ENCODE results near the gene ING2.
"Not testable (repeated sequence)": the region's sequence is repeated elsewhere in the genome, so short reads cannot be mapped to it uniquely, and the experiment has no call there.

ING2 gene

DNA sequence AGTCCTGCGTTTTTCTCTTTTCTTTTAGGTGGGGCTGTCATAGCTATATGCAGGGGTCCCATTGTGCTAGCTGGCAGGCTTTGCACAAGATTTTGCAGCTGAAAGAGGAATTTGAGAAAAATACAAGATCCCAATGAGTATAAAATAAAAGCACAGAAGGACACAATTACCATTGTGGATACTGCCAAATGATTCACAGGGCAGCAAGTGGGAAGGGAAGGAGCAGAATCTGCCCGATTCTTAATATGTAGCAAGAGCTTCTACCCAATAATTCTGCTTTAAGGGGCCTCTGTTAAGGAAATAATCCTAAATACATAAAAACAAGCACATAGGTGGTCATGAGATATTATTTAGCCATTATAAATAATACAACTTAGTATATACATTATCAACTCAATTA is 25.9 kb upstream of the ING2 start:
- Histone ChIP-seq H3K36me3 (ENCODE audit: control insufficient read depth in 4 of 4, insufficient read depth in 4 of 4, low read length in 3 of 4) (no peaks in the 10 kb centered on the region), H3K9me3 (ENCODE audit: control extremely low read depth in 1 of 5, control insufficient read depth in 4 of 5, insufficient read depth in 2 of 5, low read depth in 1 of 5, low read length in 4 of 5) (no peaks in the 10 kb centered on the region), H3K4me3 (ENCODE audit: control insufficient read depth in 1 of 7, extremely low read depth in 1 of 7, insufficient read depth in 4 of 7, low read depth in 2 of 7, low read length in 6 of 7) (no peak overlapping the region), H3K27me3 (replicated peaks in 2 of 5; ENCODE audit: control insufficient read depth in 4 of 5, insufficient read depth in 5 of 5, low read length in 4 of 5) (no peaks in the 10 kb centered on the region), H3K4me1 (ENCODE audit: control extremely low read depth in 1 of 4, control insufficient read depth in 4 of 4, insufficient read depth in 4 of 4, low read length in 3 of 4) (no peaks in the 10 kb centered on the region), H3K27ac (ENCODE audit: insufficient read depth in 1 of 2, low read depth in 1 of 2, low read length in 2 of 2, poor library complexity in 1 of 2, severe bottlenecking in 2 of 2) (no peak overlapping the region)
- ChIA-PET POLR2A (no interaction called here), CTCF (interaction anchor here (1.3 to 1.4 kb wide), 2 partner anchors 23 to 33 kb away, joined by 4 read pairs; no protein-coding TSS in a partner anchor)
- no peak for DNase-seq
- 100% methylated on average over 1 of the region's 2 CpGs for WGBS (ENCODE audit: insufficient coverage)

- H3K27ac ChIP-seq (ENCODE audit: insufficient read depth in 1 of 2, low read depth in 1 of 2, low read length in 2 of 2, poor library complexity in 1 of 2, severe bottlenecking in 2 of 2); DNase-seq; H3K36me3 ChIP-seq (ENCODE audit: control insufficient read depth in 4 of 4, insufficient read depth in 4 of 4, low read length in 3 of 4); H3K4me1 ChIP-seq (ENCODE audit: control extremely low read depth in 1 of 4, control insufficient read depth in 4 of 4, insufficient read depth in 4 of 4, low read length in 3 of 4); H3K27me3 ChIP-seq (replicated peaks in 2 of 5; ENCODE audit: control insufficient read depth in 4 of 5, insufficient read depth in 5 of 5, low read length in 4 of 5); H3K9me3 ChIP-seq (ENCODE audit: control extremely low read depth in 1 of 5, control insufficient read depth in 4 of 5, insufficient read depth in 2 of 5, low read depth in 1 of 5, low read length in 4 of 5); H3K4me3 ChIP-seq (ENCODE audit: control insufficient read depth in 1 of 7, extremely low read depth in 1 of 7, insufficient read depth in 4 of 7, low read depth in 2 of 7, low read length in 6 of 7); POLR2A ChIA-PET: not testable (repeated sequence)
- CTCF ChIA-PET, result interaction anchor here (1.5 kb wide), 1 partner anchor 16 kb away, joined by 5 read pairs; no protein-coding TSS in a partner anchor
- WGBS (ENCODE audit: insufficient coverage), result 100% methylated on average over 11 of the region's 33 CpGs
These were observed 22.3 kb upstream of the ING2 start for GRCh38 chr4:183482515-183483095.

- CTCF ChIA-PET, result interaction anchor here (1.0 to 1.5 kb wide), 2 partner anchors 13 to 15 kb away, joined by 5 read pairs; no protein-coding TSS in a partner anchor
- no peaks in the 10 kb centered on the region for H3K9me3 ChIP-seq (ENCODE audit: control extremely low read depth in 1 of 5, control insufficient read depth in 4 of 5, insufficient read depth in 2 of 5, low read depth in 1 of 5, low read length in 4 of 5)
- POLR2A ChIA-PET, result no interaction called here
- H3K36me3 ChIP-seq (ENCODE audit: control insufficient read depth in 4 of 4, insufficient read depth in 4 of 4, low read length in 3 of 4), result no peaks in the 10 kb centered on the region
- no peaks in the 10 kb centered on the region for H3K4me1 ChIP-seq (ENCODE audit: control extremely low read depth in 1 of 4, control insufficient read depth in 4 of 4, insufficient read depth in 4 of 4, low read length in 3 of 4)
- H3K27ac ChIP-seq (ENCODE audit: insufficient read depth in 1 of 2, low read depth in 1 of 2, low read length in 2 of 2, poor library complexity in 1 of 2, severe bottlenecking in 2 of 2), result no peak overlapping the region
- no peaks in the 10 kb centered on the region for H3K27me3 ChIP-seq (replicated peaks in 2 of 5; ENCODE audit: control insufficient read depth in 4 of 5, insufficient read depth in 5 of 5, low read length in 4 of 5)
- DNase-seq, result no peak
- 90% methylated on average over 6 of the region's 7 CpGs for WGBS (ENCODE audit: insufficient coverage)
- no peak overlapping the region for H3K4me3 ChIP-seq (ENCODE audit: control insufficient read depth in 1 of 7, extremely low read depth in 1 of 7, insufficient read depth in 4 of 7, low read depth in 2 of 7, low read length in 6 of 7)
These were observed 20.9 kb upstream of the ING2 start for GRCh38 chr4:183483997-183484396.

- H3K9me3 ChIP-seq (ENCODE audit: control extremely low read depth in 1 of 5, control insufficient read depth in 4 of 5, insufficient read depth in 2 of 5, low read depth in 1 of 5, low read length in 4 of 5), result no peaks in the 10 kb centered on the region
- 100% methylated on average over 7 of the region's 11 CpGs for WGBS (ENCODE audit: insufficient coverage)
- H3K4me3 ChIP-seq (ENCODE audit: control insufficient read depth in 1 of 7, extremely low read depth in 1 of 7, insufficient read depth in 4 of 7, low read depth in 2 of 7, low read length in 6 of 7), result no peak overlapping the region
- H3K27ac ChIP-seq (ENCODE audit: insufficient read depth in 1 of 2, low read depth in 1 of 2, low read length in 2 of 2, poor library complexity in 1 of 2, severe bottlenecking in 2 of 2), result no peak overlapping the region
- H3K4me1 ChIP-seq (ENCODE audit: control extremely low read depth in 1 of 4, control insufficient read depth in 4 of 4, insufficient read depth in 4 of 4, low read length in 3 of 4), result no peaks in the 10 kb centered on the region
- ChIA-PET POLR2A (interaction anchor here (0.5 kb wide), 1 partner anchor 285 kb away, joined by 3 read pairs; no protein-coding TSS in a partner anchor), CTCF (no interaction called here)
- no peak for DNase-seq
- H3K27me3 ChIP-seq (replicated peaks in 2 of 5; ENCODE audit: control insufficient read depth in 4 of 5, insufficient read depth in 5 of 5, low read length in 4 of 5), result no peaks in the 10 kb centered on the region
- H3K36me3 ChIP-seq (ENCODE audit: control insufficient read depth in 4 of 4, insufficient read depth in 4 of 4, low read length in 3 of 4), result no peaks in the 10 kb centered on the region
These were observed 19.3 kb upstream of the ING2 start for GRCh38 chr4:183485411-183486160.

- Histone ChIP-seq H3K27ac (ENCODE audit: insufficient read depth in 1 of 2, low read depth in 1 of 2, low read length in 2 of 2, poor library complexity in 1 of 2, severe bottlenecking in 2 of 2) (no peak overlapping the region), H3K9me3 (ENCODE audit: control extremely low read depth in 1 of 5, control insufficient read depth in 4 of 5, insufficient read depth in 2 of 5, low read depth in 1 of 5, low read length in 4 of 5) (peaks cover 0 to 13% (median 4%) of the 10 kb centered on the region in 5 experiments), H3K36me3 (ENCODE audit: control insufficient read depth in 4 of 4, insufficient read depth in 4 of 4, low read length in 3 of 4) (peaks cover 0 to 18% (median 7%) of the 10 kb centered on the region in 4 experiments), H3K27me3 (replicated peaks in 2 of 5; ENCODE audit: control insufficient read depth in 4 of 5, insufficient read depth in 5 of 5, low read length in 4 of 5) (no peaks in the 10 kb centered on the region), H3K4me1 (ENCODE audit: control extremely low read depth in 1 of 4, control insufficient read depth in 4 of 4, insufficient read depth in 4 of 4, low read length in 3 of 4) (peaks cover 0 to 3% (median 0%) of the 10 kb centered on the region in 4 experiments), H3K4me3 (ENCODE audit: control insufficient read depth in 1 of 7, extremely low read depth in 1 of 7, insufficient read depth in 4 of 7, low read depth in 2 of 7, low read length in 6 of 7) (no peak overlapping the region)
- POLR2A ChIA-PET, result no interaction called here
- 98% methylated on average over 3 of the region's 3 CpGs for WGBS (ENCODE audit: insufficient coverage)
- CTCF ChIA-PET, result interaction anchor here (1.8 kb wide), 1 partner anchor 19 kb away, joined by 6 read pairs; no protein-coding TSS in a partner anchor
- DNase-seq, result no peak
These were observed 12.1 kb upstream of the ING2 start for GRCh38 chr4:183492791-183493222.

- Histone ChIP-seq H3K4me3 (ENCODE audit: control insufficient read depth in 1 of 7, extremely low read depth in 1 of 7, insufficient read depth in 4 of 7, low read depth in 2 of 7, low read length in 6 of 7) (no peak overlapping the region), H3K9me3 (ENCODE audit: control extremely low read depth in 1 of 5, control insufficient read depth in 4 of 5, insufficient read depth in 2 of 5, low read depth in 1 of 5, low read length in 4 of 5) (peaks cover 0 to 13% (median 4%) of the 10 kb centered on the region in 5 experiments), H3K27ac (ENCODE audit: insufficient read depth in 1 of 2, low read depth in 1 of 2, low read length in 2 of 2, poor library complexity in 1 of 2, severe bottlenecking in 2 of 2) (no peak overlapping the region), H3K4me1 (ENCODE audit: control extremely low read depth in 1 of 4, control insufficient read depth in 4 of 4, insufficient read depth in 4 of 4, low read length in 3 of 4) (peaks cover 0 to 3% (median 0%) of the 10 kb centered on the region in 4 experiments), H3K27me3 (replicated peaks in 2 of 5; ENCODE audit: control insufficient read depth in 4 of 5, insufficient read depth in 5 of 5, low read length in 4 of 5) (no peaks in the 10 kb centered on the region), H3K36me3 (ENCODE audit: control insufficient read depth in 4 of 4, insufficient read depth in 4 of 4, low read length in 3 of 4) (peaks cover 0 to 18% (median 7%) of the 10 kb centered on the region in 4 experiments)
- DNase-seq, result no peak
- WGBS (ENCODE audit: insufficient coverage), result no CpG with 5 or more reads among the region's 3 CpGs
- POLR2A ChIA-PET, result no interaction called here
- CTCF ChIA-PET, result interaction anchor here (1.8 kb wide), 1 partner anchor 19 kb away, joined by 6 read pairs; no protein-coding TSS in a partner anchor
These were observed 11.6 kb upstream of the ING2 start for GRCh38 chr4:183493246-183493645.

DNA sequence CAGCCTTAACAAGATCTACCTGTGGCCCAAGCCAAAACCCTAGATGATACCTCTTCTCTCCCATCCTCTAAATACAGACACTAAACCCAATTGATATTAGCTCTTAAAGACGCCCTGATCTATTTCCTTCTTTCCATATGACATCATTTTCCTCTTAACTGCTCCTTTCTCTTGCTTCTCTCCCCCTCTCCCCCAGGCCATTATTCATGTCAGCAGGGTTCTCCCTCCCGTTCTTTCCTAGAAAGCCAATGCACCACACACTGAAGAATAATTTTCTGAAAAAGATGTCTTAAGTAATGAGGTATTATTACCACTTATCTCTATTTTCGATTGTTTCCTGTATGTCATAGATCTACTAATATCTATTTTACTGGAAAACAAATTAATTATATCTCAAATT is 9.7 kb upstream of the ING2 start:
- peaks cover 0 to 12% (median under 1%) of the 10 kb centered on the region in 4 experiments for H3K4me1 ChIP-seq (ENCODE audit: control extremely low read depth in 1 of 4, control insufficient read depth in 4 of 4, insufficient read depth in 4 of 4, low read length in 3 of 4)
- ChIA-PET POLR2A (no interaction called here), CTCF (interaction anchor here (0.8 to 1.7 kb wide), 3 partner anchors 8 to 107 kb away, joined by 3 to 5 read pairs (median 4); no protein-coding TSS in a partner anchor)
- H3K4me3 ChIP-seq (ENCODE audit: control insufficient read depth in 1 of 7, extremely low read depth in 1 of 7, insufficient read depth in 4 of 7, low read depth in 2 of 7, low read length in 6 of 7), result no peak overlapping the region
- H3K9me3 ChIP-seq (ENCODE audit: control extremely low read depth in 1 of 5, control insufficient read depth in 4 of 5, insufficient read depth in 2 of 5, low read depth in 1 of 5, low read length in 4 of 5), result peaks cover 0 to 13% (median 4%) of the 10 kb centered on the region in 5 experiments
- no peaks in the 10 kb centered on the region for H3K27me3 ChIP-seq (replicated peaks in 2 of 5; ENCODE audit: control insufficient read depth in 4 of 5, insufficient read depth in 5 of 5, low read length in 4 of 5)
- no peak for DNase-seq
- H3K27ac ChIP-seq (ENCODE audit: insufficient read depth in 1 of 2, low read depth in 1 of 2, low read length in 2 of 2, poor library complexity in 1 of 2, severe bottlenecking in 2 of 2), result no peak overlapping the region
- H3K36me3 ChIP-seq (ENCODE audit: control insufficient read depth in 4 of 4, insufficient read depth in 4 of 4, low read length in 3 of 4), result peaks cover 0 to 18% (median 7%) of the 10 kb centered on the region in 4 experiments
- no CpG with 5 or more reads among the region's 3 CpGs for WGBS (ENCODE audit: insufficient coverage)
